GM18505 (cell line): Measurements from ENCODE around the gene TNFRSF4.
"Not testable (repeated sequence)": the region's sequence is repeated elsewhere in the genome, so short reads cannot be mapped to it uniquely, and the experiment has no call there.

Experiments used
- ATAC-seq: cut with Tn5 transposase; IDR thresholded peaks from one replicate; pipeline ENCODE4 v1.9.1; 2021; ENCODE audit not compliant: unreplicated experiment
- POLR2A ChIP-seq: IDR thresholded peaks from 4 replicates; pipeline ENCODE4 v1.6.1; 2011; ENCODE audit warnings: borderline replicate concordance; ENCODE audit not compliant: insufficient read depth, insufficient read length; ENCODE audit errors: extremely low read depth

TNFRSF4 gene

GRCh38 chr1:1200876-1201810, 12.8 kb downstream of the TNFRSF4 start:
- peak; percentile 51 for ATAC-seq
- no peak for TF ChIP-seq POLR2A

- TF ChIP-seq POLR2A = no peak
- no peak for ATAC-seq
These were observed 13.7 kb downstream of the TNFRSF4 start for GRCh38 chr1:1199961-1200875.

- ATAC-seq = no peak
- TF ChIP-seq POLR2A = no peak
These were observed 14.6 kb downstream of the TNFRSF4 start for GRCh38 chr1:1199141-1199960.

GRCh38 chr1:1198423-1199140, 15.4 kb downstream of the TNFRSF4 start:
- TF ChIP-seq POLR2A = no peak
- no peak for ATAC-seq

DNA sequence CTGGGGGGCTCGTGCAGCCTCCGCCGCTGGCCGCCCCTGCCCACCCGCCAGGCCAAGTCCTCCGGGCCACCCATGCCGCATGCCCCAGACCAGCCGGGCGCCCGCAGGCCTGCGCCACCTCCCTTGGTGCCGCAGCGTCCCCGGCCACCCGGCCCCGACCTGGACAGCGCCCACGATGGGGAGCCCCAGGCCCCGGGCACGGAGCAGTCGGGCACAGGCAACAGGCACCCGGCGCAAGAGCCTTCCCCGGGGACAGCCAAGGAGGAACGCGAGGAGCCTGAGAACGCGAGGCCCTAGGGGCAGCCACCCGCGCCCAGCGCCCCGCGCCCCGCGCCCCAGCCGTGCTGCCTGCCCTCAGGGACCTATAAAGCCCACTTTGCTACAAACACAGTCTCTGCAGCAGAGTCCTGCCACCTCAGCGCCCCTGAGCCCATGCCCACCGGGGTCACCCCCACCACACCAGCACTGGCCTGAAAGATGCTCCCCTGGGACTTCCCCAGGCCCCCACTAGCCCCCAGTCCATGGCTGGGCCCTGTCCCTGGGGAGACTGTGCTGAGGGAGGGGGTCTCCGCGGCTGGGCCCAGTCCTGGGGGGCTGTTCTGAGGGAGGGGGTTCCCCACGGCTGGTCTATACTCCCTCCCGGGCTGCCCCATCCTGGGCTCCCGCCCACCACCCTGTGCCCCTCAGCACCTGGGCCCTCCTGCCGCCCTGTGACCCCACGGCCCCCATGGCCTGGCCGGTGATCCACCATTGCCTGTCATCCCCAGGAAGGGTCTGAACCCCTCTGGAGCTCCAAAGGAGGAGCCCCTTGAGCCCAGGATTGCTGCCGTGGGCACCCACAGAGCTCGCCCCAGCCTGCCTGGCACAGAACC, 16.2 kb downstream of the TNFRSF4 start:
- no peak for TF ChIP-seq POLR2A
- no peak for ATAC-seq

DNA sequence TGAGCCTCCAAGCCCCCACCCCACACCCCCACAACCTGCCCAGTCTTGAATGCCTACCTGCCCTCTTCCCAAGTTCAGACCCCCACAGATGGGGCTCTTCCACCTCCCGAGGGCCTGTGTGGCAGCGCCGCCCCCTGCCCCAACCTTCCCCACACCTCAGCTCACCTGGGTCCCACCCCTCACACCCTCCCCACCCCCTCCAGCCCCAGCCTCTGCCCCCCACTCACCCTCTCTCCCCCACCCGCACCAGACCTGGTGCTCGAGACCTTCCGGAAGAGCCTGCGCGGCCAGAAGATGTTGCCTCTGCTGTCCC, 16.8 kb downstream of the TNFRSF4 start:
- TF ChIP-seq POLR2A = no peak
- no peak for ATAC-seq

- ATAC-seq = no peak
- TF ChIP-seq POLR2A = no peak
These were observed 17.3 kb downstream of the TNFRSF4 start for GRCh38 chr1:1196431-1197187.

DNA sequence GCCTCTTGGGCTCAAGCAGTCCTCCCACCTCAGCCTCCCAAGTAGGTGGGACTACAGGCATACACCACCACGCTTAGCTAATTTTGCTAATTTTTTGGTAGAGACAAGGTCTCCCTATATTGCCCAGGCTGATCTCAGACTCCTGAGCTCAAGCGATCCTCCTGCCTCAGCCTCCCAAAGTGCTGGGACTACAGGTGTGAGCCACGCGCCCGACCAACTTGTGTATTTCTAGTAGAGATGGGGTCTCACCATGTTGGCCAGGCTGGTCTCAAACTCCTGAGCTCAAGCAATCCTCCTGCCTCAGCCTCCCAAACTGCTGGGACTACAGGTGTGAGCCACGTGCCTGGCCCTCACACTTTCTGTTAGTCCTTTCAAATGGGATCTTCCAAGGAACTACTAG, 18.2 kb downstream of the TNFRSF4 start:
- ATAC-seq = not testable (repeated sequence)

DNA sequence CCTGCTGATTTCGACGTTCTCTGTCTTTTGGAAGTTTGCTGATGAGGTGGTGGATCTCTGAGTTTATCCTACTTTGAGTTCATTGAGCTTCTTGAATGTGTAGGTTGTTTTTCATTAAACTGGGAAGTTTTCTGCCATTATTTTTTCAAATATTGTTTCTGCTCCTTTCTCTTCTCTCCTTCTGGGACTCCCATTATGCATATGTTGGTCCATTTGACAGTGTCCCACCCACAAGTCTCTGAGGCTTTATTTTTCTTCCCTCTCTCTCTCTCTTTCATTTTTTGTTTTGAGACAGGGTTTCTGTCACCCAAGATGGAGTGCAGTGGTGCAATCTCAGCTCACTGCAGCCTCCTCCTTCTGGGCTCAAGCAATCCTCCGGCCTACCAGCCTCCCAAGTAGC, 19.2 kb downstream of the TNFRSF4 start:
- TF ChIP-seq POLR2A = no peak

DNA sequence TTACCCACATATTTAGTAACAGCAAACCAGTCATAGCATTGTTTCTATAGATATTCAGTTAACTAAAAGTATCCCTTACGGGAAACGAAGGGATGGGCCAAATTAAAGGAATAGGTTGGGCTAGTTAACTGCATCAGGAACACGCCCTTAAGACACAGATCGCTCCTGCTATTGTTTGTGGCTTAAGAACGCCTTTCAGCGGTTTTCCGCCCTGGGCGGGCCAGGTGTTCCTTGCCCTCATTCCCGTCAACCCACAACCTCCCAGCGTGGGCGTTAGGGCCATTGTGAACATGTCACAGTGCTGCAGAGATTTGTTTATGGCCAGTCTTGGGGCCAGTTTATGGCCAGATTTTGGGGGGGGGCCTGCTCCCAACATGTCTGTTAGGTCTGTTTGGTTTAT, 22.2 kb downstream of the TNFRSF4 start:
- TF ChIP-seq POLR2A = no peak
- ATAC-seq = no peak

More for the DNA sequence above, 19.2 kb downstream of the TNFRSF4 start:
- no peak for ATAC-seq

- TF ChIP-seq POLR2A = no peak
- ATAC-seq = no peak
These were observed 24.8 kb downstream of the TNFRSF4 start for GRCh38 chr1:1189111-1189510.
